Upper lobe of left lung (tissue), 4 donors: ENCODE data around the gene ACKR3.

Source experiments
- CTCF ChIP-seq, 6 experiments: fragments of 450-650 bp in 4 of 6; fragments of 200-600 bp in 2 of 6; sonication (generic) in 2 of 6; IDR thresholded peaks; one replicate each; pipeline ENCODE4 v1.5.1; 2016 to 2019; ENCODE audit warnings: antibody characterized with exemption in 6 of 6
- EP300 ChIP-seq, 4 donors: sonication (generic); formaldehyde crosslinking; IDR thresholded peaks; one replicate each; pipeline ENCODE4 v1.5.1; 2017; ENCODE audit warnings: antibody characterized with exemption in 4 of 4, control low read depth in 2 of 4
- POLR2A ChIP-seq, 4 donors: fragments of 450-650 bp; IDR thresholded peaks; one replicate each; pipeline ENCODE4 v1.5.1; 2016 to 2017; ENCODE audit warnings: antibody characterized with exemption in 4 of 4, mild to moderate bottlenecking in 2 of 4
- POLR2AphosphoS5 ChIP-seq, 2 donors: sonication (generic); formaldehyde crosslinking; IDR thresholded peaks; one replicate each; pipeline ENCODE4 v1.5.1; 2017; ENCODE audit warnings: antibody characterized with exemption in 2 of 2

GRCh38 chr2:236593531-236593930, 23.9 kb downstream of the ACKR3 start:
- TF ChIP-seq CTCF (IDR thresholded peaks at IDR 0.05): no peak
- TF ChIP-seq POLR2AphosphoS5 (IDR thresholded peaks at IDR 0.05): no peak
- TF ChIP-seq POLR2A (IDR thresholded peaks at IDR 0.05): no peak
- no peak for TF ChIP-seq EP300 (IDR thresholded peaks at IDR 0.05)
